Pulmonary artery endothelial cell (primary cell): Measurements from ENCODE around the gene ZDHHC8. TPM values are rescaled to one million over a fixed set of nuclear protein-coding genes. Genes with fewer than 3 reads are reported as not detected.
"Not testable (repeated sequence)": the region's sequence is repeated elsewhere in the genome, so short reads cannot be mapped to it uniquely, and the experiment has no call there.

Source experiments
- DNase-seq: peaks from one replicate; pipeline ENCODE4 v3.0.0-alpha.2; 2011; ENCODE audit warnings: low read depth, low spot score
- total RNA-seq: library from RNA; depleted of rRNA; stranded (reverse); fragments of >200 nt; gene quantifications from 2 replicates; pipeline ENCODE4 v1.2.3, GENCODE V29; 2014

ZDHHC8 gene
- total RNA-seq, 1 donor from 2014 or later: 10.6 TPM

- no peak for DNase-seq
These were observed 27.5 kb downstream of the ZDHHC8 start for GRCh38 chr22:20159076-20159475.

- not testable (repeated sequence) for DNase-seq
These were observed 27.9 kb downstream of the ZDHHC8 start for GRCh38 chr22:20159531-20159930.

GRCh38 chr22:20160041-20160440 is 28.4 kb downstream of the ZDHHC8 start:
- DNase-seq: no peak

- DNase-seq: no peak
These were observed 33.3 kb downstream of the ZDHHC8 start for GRCh38 chr22:20164863-20165262.

GRCh38 chr22:20165421-20165820 is 33.8 kb downstream of the ZDHHC8 start:
- no peak for DNase-seq

GRCh38 chr22:20165913-20166312 is 34.3 kb downstream of the ZDHHC8 start:
- DNase-seq: no peak

GRCh38 chr22:20166703-20167102 is 35.1 kb downstream of the ZDHHC8 start:
- no peak for DNase-seq

- DNase-seq: no peak
These were observed 36.2 kb downstream of the ZDHHC8 start for GRCh38 chr22:20167643-20168322.

- no peak for DNase-seq
These were observed 37.7 kb downstream of the ZDHHC8 start for GRCh38 chr22:20169253-20169822.

GRCh38 chr22:20170170-20170569 is 38.6 kb downstream of the ZDHHC8 start:
- no peak for DNase-seq

GRCh38 chr22:20171288-20172140 is 39.9 kb downstream of the ZDHHC8 start:
- no peak for DNase-seq

GRCh38 chr22:20172141-20172613 is 40.6 kb downstream of the ZDHHC8 start:
- DNase-seq: no peak

- no peak for DNase-seq
These were observed 41.6 kb downstream of the ZDHHC8 start for GRCh38 chr22:20173246-20173645.

GRCh38 chr22:20173772-20174171 is 42.2 kb downstream of the ZDHHC8 start:
- DNase-seq: no peak

- DNase-seq: no peak
These were observed 43.4 kb downstream of the ZDHHC8 start for GRCh38 chr22:20174785-20175596.

GRCh38 chr22:20175597-20175900 is 43.9 kb downstream of the ZDHHC8 start:
- DNase-seq: no peak

GRCh38 chr22:20176421-20177085 is 44.9 kb downstream of the ZDHHC8 start:
- no peak for DNase-seq

- no peak for DNase-seq
These were observed 45.8 kb downstream of the ZDHHC8 start for GRCh38 chr22:20177217-20177911.

GRCh38 chr22:20178075-20178914 is 46.7 kb downstream of the ZDHHC8 start:
- no peak for DNase-seq

- no peak for DNase-seq
These were observed 47.3 kb downstream of the ZDHHC8 start for GRCh38 chr22:20178915-20179227.
